Endothelial cell of umbilical vein (primary cell): ENCODE data around the gene AKNAD1. TPM values are rescaled to one million over a fixed set of nuclear protein-coding genes. Genes with fewer than 3 reads are reported as not detected.

Experiments used
- BruUV-seq: library from RNA; stranded (reverse); fragments of 400-500 nt; replicated peaks from 2 replicates; lab custom pipeline; 2021; lab: Mats Ljungman, UMichigan
- CTCF ChIA-PET: fragments of 300-600, 350-600 bp; sonication (Branson Sonifier 250); formaldehyde crosslinking; loops from one replicate; lab custom pipeline; 2021; ENCODE audit warnings: antibody characterized with exemption, inconsistent platforms; lab: Charles Lee
- POLR2A ChIA-PET: fragments of 300-600, 350-600 bp; sonication (Branson Sonifier 250); formaldehyde crosslinking; loops from one replicate; lab custom pipeline; 2021; ENCODE audit warnings: antibody characterized with exemption, inconsistent platforms; lab: Charles Lee
- DNase-seq: peaks from one replicate; pipeline ENCODE4 v3.0.0-alpha.2; 2011; ENCODE audit warnings: low read depth, low spot score
- FAIRE-seq: peaks from 2 replicates; lab custom pipeline; 2011; peaks lifted over from hg19 to GRCh38; lab: Jason Lieb, UNC
- H2AFZ ChIP-seq: 2 replicates; pipeline ENCODE4 v1.6.0; 2012; ENCODE audit warnings: low read depth, low read length, control low read depth, inconsistent platforms
- H3K27ac ChIP-seq: 2 replicates; pipeline ENCODE4 v1.5.1; 2011; ENCODE audit warnings: low read depth, mild to moderate bottlenecking, control low read depth, low read length, moderate library complexity; ENCODE audit not compliant: insufficient read depth
- H3K27me3 ChIP-seq, 2 experiments: 2 replicates each; pipeline versions ENCODE4 v1.6.0 to v1.6.1; 2011; ENCODE audit warnings: low read length in 2 of 2, mixed read lengths in 1 of 2; ENCODE audit not compliant: control insufficient read depth in 2 of 2, insufficient read depth in 2 of 2
- H3K36me3 ChIP-seq, 2 experiments: 2 replicates in 1 of 2; 3 replicates in 1 of 2; pipeline ENCODE4 v1.5.1; 2011; ENCODE audit warnings: low read length in 2 of 2, mild to moderate bottlenecking in 1 of 2, moderate library complexity in 1 of 2; ENCODE audit not compliant: control insufficient read depth in 2 of 2, insufficient read depth in 2 of 2; ENCODE audit errors: extremely low read depth in 1 of 2
- H3K4me1 ChIP-seq: 3 replicates; pipeline ENCODE4 v1.5.1; 2011; ENCODE audit warnings: mild to moderate bottlenecking, low read length; ENCODE audit not compliant: control insufficient read depth, insufficient read depth; ENCODE audit errors: extremely low read depth
- H3K4me2 ChIP-seq: 2 replicates; pipeline ENCODE4 v1.6.1; 2011; ENCODE audit warnings: low read length, control low read depth, mixed read lengths; ENCODE audit not compliant: insufficient read depth
- H3K4me3 ChIP-seq, 3 experiments: fragments of 200-600 bp in 1 of 3; sonication (generic), shearing (Covaris generic) in 1 of 3; replicated peaks in 1 of 3; 2 replicates each; pipeline ENCODE4 v1.5.1; 2011 to 2016; ENCODE audit warnings: control low read depth in 3 of 3, low read length in 3 of 3, mild to moderate bottlenecking in 2 of 3, inconsistent platforms in 1 of 3, low read depth in 1 of 3, moderate library complexity in 1 of 3; ENCODE audit not compliant: insufficient read depth in 1 of 3
- H3K79me2 ChIP-seq: 2 replicates; pipeline ENCODE4 v1.6.0; 2012; ENCODE audit warnings: low read length, inconsistent platforms; ENCODE audit not compliant: control insufficient read depth, insufficient read depth
- H3K9ac ChIP-seq: replicated peaks from 2 replicates; pipeline ENCODE3; 2011; ENCODE audit warnings: low read length, control low read depth; ENCODE audit not compliant: insufficient read depth; ENCODE audit errors: extremely low read depth
- H3K9me1 ChIP-seq: replicated peaks from 3 replicates; pipeline ENCODE4 v1.6.0; 2011; ENCODE audit warnings: mild to moderate bottlenecking, low read length; ENCODE audit not compliant: control insufficient read depth, insufficient read depth; ENCODE audit errors: extremely low read depth
- H3K9me3 ChIP-seq: replicated peaks from 2 replicates; pipeline ENCODE4 v1.5.1; 2012; ENCODE audit warnings: low read length, inconsistent platforms; ENCODE audit not compliant: control insufficient read depth, insufficient read depth
- H4K20me1 ChIP-seq: replicated peaks from 2 replicates; pipeline ENCODE3; 2011; ENCODE audit warnings: mild to moderate bottlenecking, low read length; ENCODE audit not compliant: control insufficient read depth, insufficient read depth; ENCODE audit errors: extremely low read depth
- EZH2 ChIP-seq: IDR thresholded peaks from 2 replicates; pipeline ENCODE4 v1.6.1; 2012; ENCODE audit warnings: borderline replicate concordance, low read depth, mild to moderate bottlenecking, moderate library complexity, low read length, inconsistent platforms; ENCODE audit not compliant: severe bottlenecking
- FOS ChIP-seq: IDR thresholded peaks from 2 replicates; pipeline ENCODE4 v1.6.1; 2011; ENCODE audit warnings: mild to moderate bottlenecking, low read length, moderate library complexity, borderline replicate concordance; ENCODE audit not compliant: insufficient read depth
- GATA2 ChIP-seq: IDR thresholded peaks from 2 replicates; pipeline ENCODE4 v1.7.0; 2011; ENCODE audit warnings: low read depth, mild to moderate bottlenecking, moderate library complexity, mixed read lengths, low read length; ENCODE audit not compliant: insufficient read length, insufficient read depth
- JUN ChIP-seq: IDR thresholded peaks from 2 replicates; pipeline ENCODE4 v1.6.1; 2011; ENCODE audit warnings: borderline replicate concordance, low read depth; ENCODE audit not compliant: insufficient read length, insufficient read depth
- MYC ChIP-seq: IDR thresholded peaks from one replicate; pipeline ENCODE4 v1.6.1; 2011; ENCODE audit warnings: mild to moderate bottlenecking, low read depth, low read length
- POLR2A ChIP-seq: IDR thresholded peaks from 2 replicates; pipeline ENCODE4 v1.6.1; 2012; ENCODE audit warnings: low read depth, mild to moderate bottlenecking, control low read depth, low read length
- POLR2AphosphoS5 ChIP-seq: IDR thresholded peaks from 2 replicates; pipeline ENCODE4 v1.6.1; 2012; ENCODE audit warnings: low read depth, mild to moderate bottlenecking, control low read depth, low read length, moderate library complexity; ENCODE audit not compliant: insufficient read depth
- dilution Hi-C: fragments of 300-500 bp; cut with MboI; formaldehyde crosslinking; loops from one replicate; pipeline ENCODE4 v1.15.0; 2019; ENCODE audit warnings: low sequenced_read_pairs; ENCODE audit not compliant: extremely low pct_ligation_motif_present
- intact Hi-C: fragments of 100-400 bp; cut with micrococcal nuclease; formaldehyde crosslinking; loops from one replicate; pipeline ENCODE4 v1.10.0; 2022
- polyA plus RNA-seq, 4 experiments: library from polyadenylated mRNA; depleted of rRNA in 3 of 4; stranded (reverse) in 3 of 4; unstranded in 1 of 4; fragments of >200 nt; gene quantifications; 2 replicates each; pipeline versions ENCODE4 v1.2.1 to v1.2.3, GENCODE V29; 2011 to 2012; ENCODE audit warnings: missing spikeins in 1 of 4
- total RNA-seq: library from RNA; stranded (reverse); gene quantifications from 2 replicates; pipeline ENCODE4 v1.2.3, GENCODE V29; 2021
- TF ChIP-seq, protein P1 (sequence below): IDR thresholded peaks from 2 replicates; pipeline ENCODE4 v1.6.1; 2011; ENCODE audit not compliant: insufficient read depth, insufficient read length
- TF ChIP-seq, protein P2 (sequence below), 2 donors: IDR thresholded peaks; 1 replicate in 1 of 2; 2 replicates in 1 of 2; pipeline ENCODE4 v1.5.1; 2011; ENCODE audit warnings: low read length in 2 of 2, mild to moderate bottlenecking in 2 of 2, moderate library complexity in 2 of 2, control low read depth in 1 of 2, inconsistent platforms in 1 of 2, low read depth in 1 of 2; ENCODE audit not compliant: insufficient read depth in 1 of 2; ENCODE audit errors: extremely low read depth in 1 of 2

The AKNAD1 gene
- total and polyA plus RNA-seq, 2 donors (not counting 3 experiments of a cell fraction or from before 2014, with no cell fraction given), result not detected

DNA sequence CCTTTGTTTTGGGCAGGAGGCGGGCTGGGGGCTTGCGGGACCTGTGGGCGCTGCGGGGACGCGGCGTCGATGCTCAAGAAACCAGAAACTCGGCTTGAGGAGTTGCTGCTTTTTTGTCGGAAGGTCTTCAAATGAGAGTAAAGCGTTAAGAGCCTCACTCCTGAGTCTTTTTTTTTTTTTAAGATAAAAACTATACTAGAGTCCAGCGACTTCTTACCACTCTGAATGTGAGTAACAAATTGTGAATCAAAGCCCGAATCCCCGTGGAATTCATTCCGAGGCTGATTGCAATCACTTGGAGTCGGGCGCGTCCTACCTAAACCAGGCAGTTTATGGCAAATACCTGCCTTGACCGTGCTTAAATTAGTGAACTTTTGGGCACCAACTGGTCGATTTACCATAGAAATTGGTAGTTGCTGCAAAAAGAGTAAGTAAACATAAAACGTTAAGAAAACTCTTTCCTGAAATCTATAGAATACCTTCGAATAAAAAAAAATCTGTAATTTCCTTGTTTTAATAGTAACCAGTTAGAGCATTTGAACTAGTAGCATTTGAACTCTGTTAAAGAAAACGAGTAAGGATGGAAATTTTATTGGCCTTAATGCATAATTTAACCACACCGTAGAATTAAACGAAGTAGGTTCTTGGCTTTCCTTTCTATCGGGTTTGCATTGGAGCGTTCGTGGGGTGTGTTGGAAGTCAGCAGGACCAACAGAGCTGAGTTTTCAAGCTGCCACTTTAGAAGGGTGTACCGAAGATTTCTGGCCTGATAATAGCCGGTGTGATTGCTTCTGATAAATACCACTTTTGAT lies 20.7 kb upstream of the AKNAD1 start:
- dilution Hi-C loops, result no loop called here
- Histone ChIP-seq H3K9me3 (no peaks in the 10 kb centered on the region), H3K4me2 (peak overlapping the region; percentile 100), H3K27me3 (no peaks in the 10 kb centered on the region), H2AFZ (peak overlapping the region; percentile 99), H3K79me2 (peaks cover 43% of the 10 kb centered on the region), H3K27ac (peak overlapping the region; percentile 13), H3K9me1 (no peaks in the 10 kb centered on the region), H3K9ac (peak overlapping the region; percentile 67), H4K20me1 (peaks cover 3% of the 10 kb centered on the region), H3K4me3 (peak overlapping the region; percentile 90 to 99 (median 93)), H3K4me1 (peaks cover 11% of the 10 kb centered on the region), H3K36me3 (no peaks in the 10 kb centered on the region)
- ChIA-PET CTCF (interaction anchor here (0.7 to 2.2 kb wide), 9 partner anchors 11 to 49 kb away, joined by 3 to 13 read pairs (median 3); no protein-coding TSS in a partner anchor), POLR2A (no interaction called here)
- intact Hi-C loops, result loop anchor here (1.0 to 5.0 kb wide), 3 partner anchors 49 to 185 kb away; partner anchors contain the start of genes PRPF38B and STXBP3
- BruUV-seq, result TSS peak; percentile 41
- FAIRE-seq, result peak; percentile 75
- DNase-seq, result peak; percentile 55
- TF ChIP-seq POLR2AphosphoS5, result no peak
- TF ChIP-seq, protein P1, sequence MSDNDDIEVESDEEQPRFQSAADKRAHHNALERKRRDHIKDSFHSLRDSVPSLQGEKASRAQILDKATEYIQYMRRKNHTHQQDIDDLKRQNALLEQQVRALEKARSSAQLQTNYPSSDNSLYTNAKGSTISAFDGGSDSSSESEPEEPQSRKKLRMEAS, result no peak
- no peak for TF ChIP-seq MYC
- TF ChIP-seq GATA2, result no peak
- TF ChIP-seq POLR2A, result no peak
- no peak for TF ChIP-seq FOS
- TF ChIP-seq JUN, result no peak
- no peak for TF ChIP-seq EZH2
- TF ChIP-seq, protein P2, sequence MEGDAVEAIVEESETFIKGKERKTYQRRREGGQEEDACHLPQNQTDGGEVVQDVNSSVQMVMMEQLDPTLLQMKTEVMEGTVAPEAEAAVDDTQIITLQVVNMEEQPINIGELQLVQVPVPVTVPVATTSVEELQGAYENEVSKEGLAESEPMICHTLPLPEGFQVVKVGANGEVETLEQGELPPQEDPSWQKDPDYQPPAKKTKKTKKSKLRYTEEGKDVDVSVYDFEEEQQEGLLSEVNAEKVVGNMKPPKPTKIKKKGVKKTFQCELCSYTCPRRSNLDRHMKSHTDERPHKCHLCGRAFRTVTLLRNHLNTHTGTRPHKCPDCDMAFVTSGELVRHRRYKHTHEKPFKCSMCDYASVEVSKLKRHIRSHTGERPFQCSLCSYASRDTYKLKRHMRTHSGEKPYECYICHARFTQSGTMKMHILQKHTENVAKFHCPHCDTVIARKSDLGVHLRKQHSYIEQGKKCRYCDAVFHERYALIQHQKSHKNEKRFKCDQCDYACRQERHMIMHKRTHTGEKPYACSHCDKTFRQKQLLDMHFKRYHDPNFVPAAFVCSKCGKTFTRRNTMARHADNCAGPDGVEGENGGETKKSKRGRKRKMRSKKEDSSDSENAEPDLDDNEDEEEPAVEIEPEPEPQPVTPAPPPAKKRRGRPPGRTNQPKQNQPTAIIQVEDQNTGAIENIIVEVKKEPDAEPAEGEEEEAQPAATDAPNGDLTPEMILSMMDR (IDR thresholded peaks at IDR 0.05; ENCODE audit: extremely low read depth in 1 of 2, insufficient read depth in 1 of 2, low read depth in 1 of 2, low read length in 2 of 2), result no peak
